HG02973 (cell line): ENCODE results near the gene SLC30A5.
"Not testable (repeated sequence)": the region's sequence is repeated elsewhere in the genome, so short reads cannot be mapped to it uniquely, and the experiment has no call there.

ENCODE experiments used
- ATAC-seq: cut with Tn5 transposase; IDR thresholded peaks from one replicate; pipeline ENCODE4 v1.9.1; 2021; ENCODE audit warnings: moderate library complexity; ENCODE audit not compliant: unreplicated experiment

SLC30A5 gene

GRCh38 chr5:69103521-69103920 is 9.7 kb downstream of the SLC30A5 start:
- ATAC-seq = no peak

- ATAC-seq = peak; percentile 92
These were observed 12.4 kb downstream of the SLC30A5 start for GRCh38 chr5:69105996-69106906.

- ATAC-seq = not testable (repeated sequence)
These were observed 14.6 kb downstream of the SLC30A5 start for GRCh38 chr5:69108367-69108766.

- no peak for ATAC-seq
These were observed 20.0 kb downstream of the SLC30A5 start for GRCh38 chr5:69113851-69114250.

GRCh38 chr5:69115526-69115925 is 21.7 kb downstream of the SLC30A5 start:
- no peak for ATAC-seq

- ATAC-seq = no peak
These were observed 35.6 kb downstream of the SLC30A5 start for GRCh38 chr5:69129413-69129812.

GRCh38 chr5:69130241-69130640 is 36.4 kb downstream of the SLC30A5 start:
- ATAC-seq = no peak

GRCh38 chr5:69131304-69131703 is 37.5 kb downstream of the SLC30A5 start:
- no peak for ATAC-seq

GRCh38 chr5:69134126-69134525 is 40.3 kb downstream of the SLC30A5 start:
- ATAC-seq = no peak

GRCh38 chr5:69136293-69136692 is 42.5 kb downstream of the SLC30A5 start:
- peak; percentile 79 for ATAC-seq

- not testable (repeated sequence) for ATAC-seq
These were observed 43.4 kb downstream of the SLC30A5 start for GRCh38 chr5:69137208-69137607.

- no peak for ATAC-seq
These were observed 44.0 kb downstream of the SLC30A5 start for GRCh38 chr5:69137807-69138206.

- ATAC-seq = no peak
These were observed 45.0 kb downstream of the SLC30A5 start for GRCh38 chr5:69138766-69139165.

GRCh38 chr5:69140239-69140638 is 46.4 kb downstream of the SLC30A5 start:
- not testable (repeated sequence) for ATAC-seq

GRCh38 chr5:69140827-69141226 is 47.0 kb downstream of the SLC30A5 start:
- ATAC-seq = no peak

GRCh38 chr5:69148576-69148975 is 54.8 kb downstream of the SLC30A5 start:
- ATAC-seq = not testable (repeated sequence)

- no peak for ATAC-seq
These were observed 55.3 kb downstream of the SLC30A5 start for GRCh38 chr5:69148981-69149675.

GRCh38 chr5:69149676-69150010 is 55.8 kb downstream of the SLC30A5 start:
- no peak for ATAC-seq

- no peak for ATAC-seq
These were observed 58.9 kb downstream of the SLC30A5 start for GRCh38 chr5:69152731-69153130.

- no peak for ATAC-seq
These were observed 62.6 kb downstream of the SLC30A5 start for GRCh38 chr5:69156456-69156855.

GRCh38 chr5:69158039-69158438 is 64.2 kb downstream of the SLC30A5 start:
- ATAC-seq = no peak

GRCh38 chr5:69160651-69161050 is 66.8 kb downstream of the SLC30A5 start:
- ATAC-seq = no peak
